HG02759 (cell line): ENCODE results near the gene LRRC4C.

ENCODE experiments used
- ATAC-seq: cut with Tn5 transposase; IDR thresholded peaks from one replicate; pipeline ENCODE4 v1.9.1; 2021; ENCODE audit warnings: mild to moderate bottlenecking, moderate library complexity; ENCODE audit not compliant: unreplicated experiment

LRRC4C gene

DNA sequence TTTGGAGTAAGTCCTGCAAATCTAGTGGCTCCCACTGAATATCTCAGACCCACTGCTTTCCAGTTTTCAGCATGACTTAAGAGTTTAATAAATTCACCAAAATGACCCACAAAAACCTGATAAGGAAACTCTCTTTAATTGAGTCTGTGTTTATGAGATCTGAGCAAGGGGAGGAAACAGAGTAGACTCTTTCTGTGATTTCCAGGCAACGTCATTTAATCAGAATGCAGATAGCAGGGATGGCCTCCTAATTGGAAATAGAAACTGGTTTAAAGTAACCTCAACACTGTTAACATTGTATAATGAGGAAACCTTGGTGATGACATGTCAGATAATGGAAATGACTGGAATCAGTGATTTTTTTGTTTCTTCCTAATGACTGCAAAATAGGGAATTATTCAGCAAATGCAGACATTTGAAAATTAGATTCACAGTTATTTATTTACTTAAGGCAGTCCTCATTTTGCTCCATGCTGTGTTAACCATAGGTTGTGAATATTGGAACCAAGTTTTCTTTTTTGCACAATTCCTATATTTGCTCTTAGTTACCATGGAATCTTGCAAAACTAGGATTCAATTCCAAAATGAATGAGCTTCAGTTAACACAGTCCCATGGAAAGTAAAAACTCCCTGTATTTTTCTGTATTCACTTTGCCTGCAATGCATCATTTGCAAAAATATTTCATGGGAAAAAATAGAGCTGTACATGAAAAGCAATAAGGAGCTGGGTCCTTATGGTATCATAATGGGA lies 1324.5 kb downstream of the LRRC4C start:
- ATAC-seq: no peak

GRCh38 chr11:40133498-40133897 lies 1326.0 kb downstream of the LRRC4C start:
- no peak for ATAC-seq

DNA sequence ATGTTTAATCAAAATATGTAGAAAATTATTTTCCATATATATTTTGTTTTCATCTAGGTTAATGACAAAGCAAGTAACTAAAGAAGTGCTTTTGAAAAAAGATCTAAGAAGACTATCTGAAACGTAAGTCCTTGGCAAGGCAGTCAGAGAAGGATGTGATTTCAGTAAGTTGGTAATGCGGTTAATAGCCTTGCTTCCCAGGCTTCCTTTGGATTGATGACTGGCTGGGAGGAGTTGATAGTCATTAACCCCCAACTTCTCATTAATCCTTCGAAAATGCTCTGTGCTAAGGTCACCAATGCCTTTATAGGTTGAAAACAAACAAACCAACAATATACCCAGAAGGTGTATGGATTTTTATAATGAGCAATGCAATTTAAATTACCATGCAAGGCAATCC lies 1326.5 kb downstream of the LRRC4C start:
- ATAC-seq: no peak

- no peak for ATAC-seq
Measured at GRCh38 chr11:40130427-40130826, 1329.0 kb downstream of the LRRC4C start.

- no peak for ATAC-seq
Measured at GRCh38 chr11:40129266-40129665, 1330.2 kb downstream of the LRRC4C start.

- ATAC-seq: no peak
Measured at GRCh38 chr11:40125054-40125453, 1334.4 kb downstream of the LRRC4C start.

DNA sequence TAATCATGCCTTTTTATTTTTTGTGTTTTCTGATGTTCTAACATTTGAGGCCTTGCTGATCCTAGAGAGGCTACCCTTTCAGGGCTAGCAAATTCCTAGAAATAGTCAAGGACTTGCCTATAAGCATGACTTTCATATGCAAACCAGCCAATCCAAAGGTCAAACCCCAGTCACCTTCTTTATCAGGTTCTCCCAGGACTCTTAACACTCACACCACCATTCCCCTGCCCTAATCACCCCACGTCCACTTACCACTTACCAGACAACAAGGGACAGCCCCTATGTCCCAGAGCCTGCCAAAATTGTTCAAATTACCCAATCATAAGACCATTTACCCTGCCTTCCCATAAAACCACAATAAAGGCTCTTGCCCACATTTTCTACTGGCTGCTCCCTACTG lies 1339.8 kb downstream of the LRRC4C start:
- no peak for ATAC-seq

GRCh38 chr11:40118780-40119179 lies 1340.7 kb downstream of the LRRC4C start:
- ATAC-seq: no peak

- no peak for ATAC-seq
Measured at GRCh38 chr11:40118026-40118425, 1341.4 kb downstream of the LRRC4C start.

DNA sequence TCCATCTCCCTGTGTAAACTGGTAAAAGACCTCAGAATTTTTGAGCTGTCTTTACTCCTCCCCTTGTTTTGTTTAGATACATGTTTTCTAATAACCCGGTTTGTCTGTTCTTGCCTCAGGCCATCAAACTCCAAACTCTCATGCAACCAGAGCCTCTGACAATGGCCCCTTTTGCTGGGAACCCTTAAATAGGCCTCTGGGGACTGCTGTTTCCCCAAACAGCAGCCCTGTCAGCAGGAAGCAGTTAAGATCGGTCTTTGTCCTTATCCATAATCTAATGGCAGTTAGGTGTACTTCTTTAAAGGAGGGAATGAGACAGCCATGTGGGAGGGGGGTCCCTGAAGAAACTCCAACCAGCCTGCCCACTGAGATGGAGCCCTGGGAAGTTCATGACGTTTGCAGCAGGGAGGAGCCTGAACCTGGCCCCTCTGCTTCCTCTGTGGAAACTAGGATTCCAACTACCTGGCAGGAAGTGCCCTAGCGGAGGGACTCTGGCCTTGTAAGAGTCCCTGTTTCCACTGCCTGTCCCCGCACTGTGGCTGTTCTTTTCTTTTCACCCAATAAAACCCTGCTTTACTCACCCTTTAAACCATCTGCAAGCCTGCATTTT lies 1354.4 kb downstream of the LRRC4C start:
- no peak for ATAC-seq

DNA sequence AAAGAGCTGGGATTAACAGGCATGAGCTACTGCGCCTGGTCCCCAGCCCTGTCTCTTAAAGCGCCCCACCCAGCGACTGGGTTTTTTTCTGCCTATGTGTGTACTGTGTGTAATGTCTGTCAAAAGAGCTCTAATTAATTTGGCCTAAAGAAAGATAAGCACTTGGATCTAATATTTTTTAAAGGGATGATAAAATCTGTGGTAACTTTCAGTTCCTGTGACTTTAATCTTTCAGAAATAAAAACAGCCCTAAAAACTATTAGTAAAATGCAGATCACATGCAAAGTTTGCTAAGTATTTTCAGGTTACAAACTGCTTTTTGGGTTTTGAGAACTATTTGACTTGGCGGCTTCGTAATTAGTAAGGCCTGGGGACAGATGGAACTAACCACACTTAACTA lies 1358.7 kb downstream of the LRRC4C start:
- ATAC-seq: no peak

- ATAC-seq: no peak
Measured at GRCh38 chr11:40100162-40100553, 1359.3 kb downstream of the LRRC4C start.

DNA sequence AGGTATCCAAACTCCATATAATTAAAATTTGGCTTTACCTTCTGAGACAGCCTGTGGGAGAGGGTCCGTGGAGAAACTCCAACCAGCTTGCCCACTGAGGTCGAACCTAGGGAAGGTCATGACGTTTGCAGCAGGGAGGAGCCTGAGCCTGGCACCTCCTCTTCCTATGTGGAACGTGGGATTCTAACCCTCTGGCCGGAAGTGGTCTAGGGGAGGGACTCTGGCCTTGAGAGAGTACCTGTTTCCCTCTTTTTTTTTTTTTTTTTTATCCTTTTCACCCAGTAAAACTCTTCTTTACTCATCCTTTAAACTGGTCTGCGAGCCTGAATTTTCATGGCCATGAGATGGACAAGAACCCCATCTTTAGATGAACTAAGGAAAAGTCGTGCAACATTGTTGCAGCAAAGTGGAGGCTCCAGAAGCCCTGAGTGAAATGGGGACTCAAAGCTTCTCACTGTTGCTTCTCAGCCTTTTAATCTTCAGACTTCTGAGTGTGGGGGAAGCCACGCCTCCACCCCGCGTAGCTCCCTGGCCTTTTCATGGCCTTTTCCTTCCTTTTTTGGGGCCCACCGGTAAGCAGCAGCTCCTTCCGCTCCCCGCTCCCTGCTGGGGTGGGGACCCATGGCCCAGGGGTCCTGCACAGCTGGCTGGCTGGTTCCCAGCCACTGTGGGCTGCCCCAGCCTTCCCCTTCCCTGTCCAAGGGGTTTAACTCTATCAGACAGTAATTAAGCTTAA lies 1359.9 kb downstream of the LRRC4C start:
- no peak for ATAC-seq

GRCh38 chr11:40095446-40095845 lies 1364.0 kb downstream of the LRRC4C start:
- no peak for ATAC-seq

DNA sequence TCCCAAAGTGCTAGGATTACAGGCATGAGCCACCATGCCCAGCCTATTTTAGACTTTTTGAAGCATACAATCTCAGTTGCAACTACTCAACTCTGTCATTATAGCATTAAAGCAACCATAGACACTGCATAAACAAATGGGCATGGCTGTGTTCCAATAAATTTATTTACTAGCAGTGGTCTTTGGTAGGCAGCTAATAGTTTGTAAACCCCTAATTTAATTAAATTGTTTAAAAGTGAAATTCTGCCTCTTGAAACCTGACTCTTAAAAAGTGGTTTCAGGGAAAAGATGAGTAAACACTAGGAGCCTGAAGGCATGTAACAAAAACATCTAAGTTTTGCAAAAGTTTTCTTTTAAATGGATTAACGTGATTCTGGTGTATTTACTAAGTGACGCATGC lies 1364.5 kb downstream of the LRRC4C start:
- no peak for ATAC-seq

GRCh38 chr11:40080434-40080833 lies 1379.0 kb downstream of the LRRC4C start:
- ATAC-seq: no peak
